Astrocyte (in vitro differentiated cells and primary cell): ENCODE measurements around the gene BUB3. TPM values are rescaled to one million over a fixed set of nuclear protein-coding genes. Genes with fewer than 3 reads are reported as not detected.

Experiments used
- DNase-seq: peaks from one replicate; pipeline ENCODE4 v3.0.0-alpha.2; 2010; ENCODE audit warnings: low read depth
- FAIRE-seq: peaks from 2 replicates; lab custom pipeline; 2011; peaks lifted over from hg19 to GRCh38; lab: Jason Lieb, UNC
- H2AFZ ChIP-seq: 2 replicates; pipeline ENCODE4 v1.6.0; 2012; ENCODE audit warnings: low read depth, low read length, inconsistent platforms
- H3K27ac ChIP-seq: 2 replicates; pipeline ENCODE4 v1.5.1; 2011; ENCODE audit warnings: low read depth, low read length, inconsistent platforms
- H3K27me3 ChIP-seq: 2 replicates; pipeline ENCODE4 v1.6.0; 2011; ENCODE audit warnings: low read length, inconsistent platforms; ENCODE audit not compliant: insufficient read depth
- H3K36me3 ChIP-seq: 2 replicates; pipeline ENCODE4 v1.5.1; 2011; ENCODE audit warnings: low read length, inconsistent platforms; ENCODE audit not compliant: insufficient read depth
- H3K4me1 ChIP-seq: 2 replicates; pipeline ENCODE4 v1.5.1; 2011; ENCODE audit warnings: low read length, inconsistent platforms; ENCODE audit not compliant: insufficient read depth
- H3K4me2 ChIP-seq: 2 replicates; pipeline ENCODE4 v1.6.0; 2012; ENCODE audit warnings: low read length, inconsistent platforms
- H3K4me3 ChIP-seq: 2 replicates; pipeline ENCODE4 v1.5.1; 2011; ENCODE audit warnings: low read depth, mild to moderate bottlenecking, low read length, inconsistent platforms; ENCODE audit not compliant: insufficient read depth
- H3K79me2 ChIP-seq: 2 replicates; pipeline ENCODE4 v1.6.0; 2012; ENCODE audit warnings: mild to moderate bottlenecking, low read length, inconsistent platforms; ENCODE audit not compliant: insufficient read depth
- H3K9ac ChIP-seq: 2 replicates; pipeline ENCODE4 v1.6.0; 2012; ENCODE audit warnings: mild to moderate bottlenecking, low read length, inconsistent platforms
- H3K9me3 ChIP-seq: 2 replicates; pipeline ENCODE4 v1.5.1; 2012; ENCODE audit warnings: low read depth, mild to moderate bottlenecking, low read length, inconsistent platforms; ENCODE audit not compliant: insufficient read depth
- H4K20me1 ChIP-seq: 2 replicates; pipeline ENCODE4 v1.6.0; 2012; ENCODE audit warnings: low read length, inconsistent platforms; ENCODE audit not compliant: insufficient read depth
- H3K27ac Mint-ChIP-seq: one replicate; pipeline ENCODE4 v1.8.0; 2021; ENCODE audit warnings: mild to moderate bottlenecking, mixed read lengths; ENCODE audit not compliant: unreplicated experiment
- H3K27me3 Mint-ChIP-seq: one replicate; pipeline ENCODE4 v1.8.0; 2021; ENCODE audit warnings: low read depth, mixed read lengths; ENCODE audit not compliant: unreplicated experiment
- H3K36me3 Mint-ChIP-seq: one replicate; pipeline ENCODE4 v1.8.0; 2021; ENCODE audit warnings: low read depth, mixed read lengths; ENCODE audit not compliant: unreplicated experiment
- H3K4me1 Mint-ChIP-seq: one replicate; pipeline ENCODE4 v1.8.0; 2021; ENCODE audit warnings: low read depth, mixed read lengths; ENCODE audit not compliant: unreplicated experiment
- H3K4me3 Mint-ChIP-seq: one replicate; pipeline ENCODE4 v1.8.0; 2021; ENCODE audit warnings: mild to moderate bottlenecking, moderate library complexity, mixed read lengths; ENCODE audit not compliant: unreplicated experiment
- H3K9me3 Mint-ChIP-seq: one replicate; pipeline ENCODE4 v1.8.0; 2021; ENCODE audit warnings: mild to moderate bottlenecking, mixed read lengths; ENCODE audit not compliant: unreplicated experiment
- CTCF ChIP-seq: IDR thresholded peaks from 2 replicates; pipeline ENCODE4 v1.5.1; 2011; ENCODE audit warnings: low read depth, mild to moderate bottlenecking, inconsistent platforms, low read length, moderate library complexity; ENCODE audit not compliant: insufficient read depth
- EZH2 ChIP-seq: IDR thresholded peaks from 2 replicates; pipeline ENCODE4 v1.6.1; 2012; ENCODE audit warnings: mild to moderate bottlenecking, low read length, inconsistent platforms; ENCODE audit not compliant: insufficient read depth
- total RNA-seq: library from RNA; stranded (reverse); gene quantifications from 2 replicates; pipeline ENCODE4 v1.2.1, GENCODE V29; 2021

Gene BUB3
- total RNA-seq, 1 donor from 2014 or later: 81.7 TPM

- Histone ChIP-seq H3K79me2 (no peaks in the 10 kb centered on the region), H3K4me3 (no peak overlapping the region), H3K9ac (no peak overlapping the region), H3K36me3 (no peaks in the 10 kb centered on the region), H3K4me2 (no peak overlapping the region), H2AFZ (no peak overlapping the region), H3K27ac (no peak overlapping the region), H3K9me3 (peaks cover 2% of the 10 kb centered on the region), H3K4me1 (no peaks in the 10 kb centered on the region), H4K20me1 (peaks cover 4% of the 10 kb centered on the region), H3K27me3 (peaks cover 65% of the 10 kb centered on the region)
- FAIRE-seq (no peak), DNase-seq (no peak)
- TF ChIP-seq CTCF: no peak
- no peak for TF ChIP-seq EZH2
- H3K9me3 Mint-ChIP-seq: peaks cover 25% of the 10 kb centered on the region
- H3K4me1 Mint-ChIP-seq: peaks cover 4% of the 10 kb centered on the region
- no peak overlapping the region for H3K27ac Mint-ChIP-seq
- peaks cover 4% of the 10 kb centered on the region for H3K36me3 Mint-ChIP-seq
- peaks cover 90% of the 10 kb centered on the region for H3K27me3 Mint-ChIP-seq
- H3K4me3 Mint-ChIP-seq: no peak overlapping the region
Observed at GRCh38 chr10:123129618-123130271, 24.5 kb upstream of the BUB3 start.

- H3K79me2 ChIP-seq: no peaks in the 10 kb centered on the region
- Mint-ChIP-seq H3K4me3 (peak overlapping the region; percentile 77), H3K4me1 (peaks cover 5% of the 10 kb centered on the region), H3K36me3 (peaks cover 4% of the 10 kb centered on the region), H3K27me3 (peaks cover 77% of the 10 kb centered on the region), H3K9me3 (peaks cover 25% of the 10 kb centered on the region), H3K27ac (peak overlapping the region; percentile 93)
- H3K4me2 ChIP-seq: peak overlapping the region; percentile 83
- DNase-seq: peak; percentile 50
- peak; percentile 55 for TF ChIP-seq EZH2
- TF ChIP-seq CTCF: peak; percentile 87
- no peaks in the 10 kb centered on the region for H3K4me1 ChIP-seq
- peaks cover 4% of the 10 kb centered on the region for H4K20me1 ChIP-seq
- H3K36me3 ChIP-seq: no peaks in the 10 kb centered on the region
- peaks cover 88% of the 10 kb centered on the region for H3K27me3 ChIP-seq
- no peak overlapping the region for H3K27ac ChIP-seq
- peak overlapping the region; percentile 83 for H2AFZ ChIP-seq
- no peaks in the 10 kb centered on the region for H3K9me3 ChIP-seq
- H3K9ac ChIP-seq: no peak overlapping the region
- peak overlapping the region; percentile 32 for H3K4me3 ChIP-seq
- FAIRE-seq: no peak
Observed at GRCh38 chr10:123132576-123133477, 21.4 kb upstream of the BUB3 start.
